GM19438 (cell line): ENCODE measurements around the gene P4HA1.
"Not testable (repeated sequence)": the region's sequence is repeated elsewhere in the genome, so short reads cannot be mapped to it uniquely, and the experiment has no call there.

ENCODE experiments used
- ATAC-seq: cut with Tn5 transposase; IDR thresholded peaks from one replicate; pipeline ENCODE4 v1.9.1; 2021; ENCODE audit warnings: low read depth; ENCODE audit not compliant: unreplicated experiment

The P4HA1 gene

GRCh38 chr10:73044378-73045285 lies 52.0 kb downstream of the P4HA1 start:
- no peak for ATAC-seq

GRCh38 chr10:73043766-73044377 lies 52.8 kb downstream of the P4HA1 start:
- ATAC-seq = no peak

- ATAC-seq = no peak
These were observed 53.3 kb downstream of the P4HA1 start for GRCh38 chr10:73043319-73043718.

GRCh38 chr10:73042130-73042529 lies 54.5 kb downstream of the P4HA1 start:
- ATAC-seq = no peak

- ATAC-seq = no peak
These were observed 57.0 kb downstream of the P4HA1 start for GRCh38 chr10:73039635-73040034.

GRCh38 chr10:73036285-73036684 lies 60.4 kb downstream of the P4HA1 start:
- ATAC-seq = not testable (repeated sequence)

GRCh38 chr10:73032536-73032935 lies 64.1 kb downstream of the P4HA1 start:
- no peak for ATAC-seq

- ATAC-seq = not testable (repeated sequence)
These were observed 70.0 kb downstream of the P4HA1 start for GRCh38 chr10:73026623-73027022.

GRCh38 chr10:73023455-73024070 lies 73.1 kb downstream of the P4HA1 start:
- ATAC-seq = not testable (repeated sequence)

GRCh38 chr10:73022961-73023360 lies 73.7 kb downstream of the P4HA1 start:
- ATAC-seq = not testable (repeated sequence)

GRCh38 chr10:73021538-73022164 lies 75.0 kb downstream of the P4HA1 start:
- not testable (repeated sequence) for ATAC-seq

GRCh38 chr10:73021050-73021449 lies 75.6 kb downstream of the P4HA1 start:
- ATAC-seq = no peak

- ATAC-seq = no peak
These were observed 77.6 kb downstream of the P4HA1 start for GRCh38 chr10:73019100-73019499.

- ATAC-seq = no peak
These were observed 78.0 kb downstream of the P4HA1 start for GRCh38 chr10:73018632-73019031.

- no peak for ATAC-seq
These were observed 78.6 kb downstream of the P4HA1 start for GRCh38 chr10:73017955-73018480.

- no peak for ATAC-seq
These were observed 80.9 kb downstream of the P4HA1 start for GRCh38 chr10:73015779-73016178.

- no peak for ATAC-seq
These were observed 92.8 kb downstream of the P4HA1 start for GRCh38 chr10:73003822-73004221.

- ATAC-seq = no peak
These were observed 95.7 kb downstream of the P4HA1 start for GRCh38 chr10:73000973-73001372.

- no peak for ATAC-seq
These were observed 99.6 kb downstream of the P4HA1 start for GRCh38 chr10:72997099-72997498.

- ATAC-seq = not testable (repeated sequence)
These were observed 101.2 kb downstream of the P4HA1 start for GRCh38 chr10:72995459-72995858.

GRCh38 chr10:72989771-72990170 lies 106.9 kb downstream of the P4HA1 start:
- not testable (repeated sequence) for ATAC-seq
